H7 (cell line): ENCODE measurements around the gene SRBD1. TPM values are rescaled to one million over a fixed set of nuclear protein-coding genes. Genes with fewer than 3 reads are reported as not detected.

Experiments used
- DNase-seq: peaks from one replicate; pipeline ENCODE4 v3.0.0; 2012
- H3K27me3 ChIP-seq: 2 replicates; pipeline ENCODE4 v1.6.0; 2011; ENCODE audit warnings: mild to moderate bottlenecking, low read length; ENCODE audit not compliant: control insufficient read depth, insufficient read depth
- H3K36me3 ChIP-seq: replicated peaks from 2 replicates; pipeline ENCODE4 v1.5.1; 2011; ENCODE audit warnings: low read length; ENCODE audit not compliant: control insufficient read depth, insufficient read depth
- H3K4me3 ChIP-seq: 2 replicates; pipeline ENCODE4 v1.5.1; 2011; ENCODE audit warnings: low read depth, mild to moderate bottlenecking, control low read depth, low read length, moderate library complexity; ENCODE audit not compliant: insufficient read depth
- total RNA-seq: library from RNA; depleted of rRNA; stranded (reverse); fragments of >200 nt; shearing (Covaris generic); gene quantifications from 2 replicates; pipeline ENCODE4 v1.2.3, GENCODE V29; 2014

Gene SRBD1
- total RNA-seq, 1 experiment from 2014 or later, result 22.2 TPM

GRCh38 chr2:45646289-45646688 is 35.2 kb upstream of the SRBD1 start:
- no peak for DNase-seq
- Histone ChIP-seq H3K36me3 (no peaks in the 10 kb centered on the region), H3K4me3 (no peak overlapping the region), H3K27me3 (peaks cover 46% of the 10 kb centered on the region)

GRCh38 chr2:45643543-45644542 is 32.8 kb upstream of the SRBD1 start:
- H3K27me3 ChIP-seq, result peaks cover 35% of the 10 kb centered on the region
- H3K4me3 ChIP-seq, result peak overlapping the region; percentile 41
- peak; percentile 96 for DNase-seq
- H3K36me3 ChIP-seq, result no peaks in the 10 kb centered on the region

GRCh38 chr2:45643095-45643494 is 32.0 kb upstream of the SRBD1 start:
- no peak for DNase-seq
- peak overlapping the region; percentile 41 for H3K4me3 ChIP-seq
- no peaks in the 10 kb centered on the region for H3K36me3 ChIP-seq
- H3K27me3 ChIP-seq, result peaks cover 27% of the 10 kb centered on the region

- no peak for DNase-seq
- no peak overlapping the region for H3K4me3 ChIP-seq
- H3K27me3 ChIP-seq, result peaks cover 20% of the 10 kb centered on the region
- no peaks in the 10 kb centered on the region for H3K36me3 ChIP-seq
Observed at GRCh38 chr2:45640576-45640975, 29.5 kb upstream of the SRBD1 start.

GRCh38 chr2:45637440-45637839 is 26.4 kb upstream of the SRBD1 start:
- Histone ChIP-seq H3K36me3 (no peaks in the 10 kb centered on the region), H3K27me3 (peaks cover 7% of the 10 kb centered on the region), H3K4me3 (no peak overlapping the region)
- DNase-seq, result no peak

GRCh38 chr2:45636008-45636407 is 24.9 kb upstream of the SRBD1 start:
- Histone ChIP-seq H3K27me3 (0 out of 2 replicates have a peak, but pooled peaks cover 3% of the 10 kb centered on the region), H3K36me3 (no peaks in the 10 kb centered on the region), H3K4me3 (no peak overlapping the region)
- DNase-seq, result no peak

GRCh38 chr2:45634223-45634622 is 23.2 kb upstream of the SRBD1 start:
- Histone ChIP-seq H3K27me3 (no peaks in the 10 kb centered on the region), H3K4me3 (no peak overlapping the region), H3K36me3 (no peaks in the 10 kb centered on the region)
- no peak for DNase-seq

- peak; percentile 53 for DNase-seq
- H3K27me3 ChIP-seq, result no peaks in the 10 kb centered on the region
- no peaks in the 10 kb centered on the region for H3K36me3 ChIP-seq
- H3K4me3 ChIP-seq, result no peak overlapping the region
Observed at GRCh38 chr2:45631955-45632354, 20.9 kb upstream of the SRBD1 start.

- Histone ChIP-seq H3K27me3 (no peaks in the 10 kb centered on the region), H3K36me3 (no peaks in the 10 kb centered on the region), H3K4me3 (no peak overlapping the region)
- DNase-seq, result no peak
Observed at GRCh38 chr2:45631319-45631718, 20.3 kb upstream of the SRBD1 start.

GRCh38 chr2:45629971-45630370 is 18.9 kb upstream of the SRBD1 start:
- Histone ChIP-seq H3K4me3 (no peak overlapping the region), H3K27me3 (no peaks in the 10 kb centered on the region), H3K36me3 (no peaks in the 10 kb centered on the region)
- no peak for DNase-seq

- Histone ChIP-seq H3K4me3 (no peak overlapping the region), H3K27me3 (no peaks in the 10 kb centered on the region), H3K36me3 (no peaks in the 10 kb centered on the region)
- no peak for DNase-seq
Observed at GRCh38 chr2:45627911-45628310, 16.8 kb upstream of the SRBD1 start.

GRCh38 chr2:45626387-45627221 is 15.5 kb upstream of the SRBD1 start:
- no peaks in the 10 kb centered on the region for H3K36me3 ChIP-seq
- H3K4me3 ChIP-seq, result no peak overlapping the region
- no peaks in the 10 kb centered on the region for H3K27me3 ChIP-seq
- no peak for DNase-seq

- H3K27me3 ChIP-seq, result no peaks in the 10 kb centered on the region
- H3K36me3 ChIP-seq, result no peaks in the 10 kb centered on the region
- H3K4me3 ChIP-seq, result no peak overlapping the region
- no peak for DNase-seq
Observed at GRCh38 chr2:45625824-45626223, 14.8 kb upstream of the SRBD1 start.

- no peak for DNase-seq
- Histone ChIP-seq H3K27me3 (no peaks in the 10 kb centered on the region), H3K4me3 (no peak overlapping the region), H3K36me3 (no peaks in the 10 kb centered on the region)
Observed at GRCh38 chr2:45623098-45623497, 12.0 kb upstream of the SRBD1 start.
